ENCODE data around the gene CCDC85B. TPM values are rescaled to one million over a fixed set of nuclear protein-coding genes. Genes with fewer than 3 reads are reported as not detected.

The CCDC85B gene
- total RNA-seq, 1 donor from 2014 or later, result 32.7 TPM

DNA sequence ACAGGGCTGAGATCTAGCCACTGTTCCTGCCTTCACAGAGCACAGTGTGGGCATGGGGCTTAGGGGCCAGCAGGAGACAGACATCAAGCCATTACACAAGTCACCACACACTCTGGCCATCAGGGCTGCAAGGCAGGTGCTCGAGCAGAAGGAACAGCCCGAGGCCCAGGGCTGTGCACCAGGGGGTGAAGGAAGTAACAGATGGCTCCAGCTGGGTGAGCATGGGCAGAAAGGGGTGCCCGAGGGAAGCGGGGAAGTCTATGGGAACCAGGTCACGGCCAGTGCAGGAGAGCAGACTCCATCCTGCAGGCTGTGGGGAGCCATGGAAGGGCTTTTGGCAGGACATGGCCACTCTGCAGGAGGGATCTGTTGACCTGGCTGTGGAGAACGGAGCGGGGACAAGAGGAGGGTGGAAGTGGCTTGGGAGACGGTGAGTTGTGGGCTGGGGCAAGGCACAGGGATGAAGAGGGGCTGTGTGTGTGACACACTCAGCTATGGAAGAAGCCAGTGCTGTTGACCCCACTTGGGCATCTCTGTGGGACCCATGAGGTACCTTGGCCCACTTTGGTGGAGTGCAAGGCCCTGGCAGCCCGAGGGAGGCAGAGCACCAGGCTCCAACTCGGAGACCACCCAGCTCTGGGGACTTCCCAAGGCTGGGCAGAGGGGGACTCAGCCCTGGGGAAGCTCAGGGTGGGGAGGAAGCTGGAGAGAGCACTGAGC, 24.8 kb downstream of the CCDC85B start:
- intact Hi-C loops (cut with micrococcal nuclease), result no loop called here
- H3K4me1 ChIP-seq, result peaks cover 67% of the 10 kb centered on the region
- peak overlapping the region; percentile 34 for H3K4me3 ChIP-seq

DNA sequence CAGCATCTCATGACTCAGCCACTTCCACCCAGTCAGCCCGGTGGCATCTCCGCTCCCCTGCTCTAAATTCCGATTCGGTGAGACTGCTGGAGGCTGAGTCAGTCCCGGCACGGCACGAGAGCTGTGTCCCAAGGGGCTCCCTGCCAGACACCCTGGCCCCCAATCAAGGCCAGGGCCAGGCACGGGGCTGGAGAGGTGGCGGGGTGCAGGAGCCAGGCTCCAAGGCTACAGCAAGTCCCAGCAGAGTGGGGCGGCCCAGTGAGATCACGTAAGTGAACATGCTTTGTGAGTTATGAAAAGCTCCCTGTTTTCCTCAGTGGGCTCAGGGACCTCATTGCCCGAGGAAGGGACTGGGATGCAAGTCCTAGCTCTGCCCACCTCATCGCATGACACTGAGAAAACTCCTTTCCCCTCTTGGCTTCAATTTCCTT, 25.4 kb downstream of the CCDC85B start:
- Histone ChIP-seq H3K4me1 (peaks cover 73% of the 10 kb centered on the region), H3K27ac (replicated peaks) (peak overlapping the region; percentile 99), H3K36me3 (peaks cover 12% of the 10 kb centered on the region), H3K4me3 (peak overlapping the region; percentile 34), H3K9me3 (replicated peaks) (no peaks in the 10 kb centered on the region), H3K27me3 (ENCODE audit: low read depth) (no peaks in the 10 kb centered on the region)
- TF ChIP-seq CTCF (IDR thresholded peaks at IDR 0.05; ENCODE audit: borderline replicate concordance), result no peak
- DNase-seq, result peak; percentile 71
- intact Hi-C loops (cut with micrococcal nuclease), result no loop called here

More for the DNA sequence above, 24.8 kb downstream of the CCDC85B start:
- no peaks in the 10 kb centered on the region for H3K9me3 ChIP-seq (replicated peaks)
- no peaks in the 10 kb centered on the region for H3K27me3 ChIP-seq (ENCODE audit: low read depth)
- no peak for DNase-seq
- H3K27ac ChIP-seq (replicated peaks), result peak overlapping the region; percentile 99
- no peak for TF ChIP-seq CTCF (IDR thresholded peaks at IDR 0.05; ENCODE audit: borderline replicate concordance)
- H3K36me3 ChIP-seq, result peaks cover 9% of the 10 kb centered on the region

- intact Hi-C loops (cut with micrococcal nuclease), result no loop called here
- DNase-seq, result no peak
- peak overlapping the region; percentile 34 for H3K4me3 ChIP-seq
These were observed 25.9 kb downstream of the CCDC85B start for GRCh38 chr11:65916391-65916790.

GRCh38 chr11:65917077-65917433, 26.6 kb downstream of the CCDC85B start:
- Histone ChIP-seq H3K36me3 (peaks cover 18% of the 10 kb centered on the region), H3K27ac (replicated peaks) (peak overlapping the region; percentile 99), H3K9me3 (replicated peaks) (no peaks in the 10 kb centered on the region), H3K27me3 (ENCODE audit: low read depth) (no peaks in the 10 kb centered on the region), H3K4me3 (peak overlapping the region; percentile 100), H3K4me1 (peaks cover 67% of the 10 kb centered on the region)
- no peak for TF ChIP-seq CTCF (IDR thresholded peaks at IDR 0.05; ENCODE audit: borderline replicate concordance)
- intact Hi-C loops (cut with micrococcal nuclease), result no loop called here
- no peak for DNase-seq

More at GRCh38 chr11:65916391-65916790, 25.9 kb downstream of the CCDC85B start:
- Histone ChIP-seq H3K9me3 (replicated peaks) (no peaks in the 10 kb centered on the region), H3K4me1 (peaks cover 74% of the 10 kb centered on the region), H3K27ac (replicated peaks) (peak overlapping the region; percentile 99), H3K27me3 (ENCODE audit: low read depth) (no peaks in the 10 kb centered on the region), H3K36me3 (peaks cover 14% of the 10 kb centered on the region)
- TF ChIP-seq CTCF (IDR thresholded peaks at IDR 0.05; ENCODE audit: borderline replicate concordance), result no peak

DNA sequence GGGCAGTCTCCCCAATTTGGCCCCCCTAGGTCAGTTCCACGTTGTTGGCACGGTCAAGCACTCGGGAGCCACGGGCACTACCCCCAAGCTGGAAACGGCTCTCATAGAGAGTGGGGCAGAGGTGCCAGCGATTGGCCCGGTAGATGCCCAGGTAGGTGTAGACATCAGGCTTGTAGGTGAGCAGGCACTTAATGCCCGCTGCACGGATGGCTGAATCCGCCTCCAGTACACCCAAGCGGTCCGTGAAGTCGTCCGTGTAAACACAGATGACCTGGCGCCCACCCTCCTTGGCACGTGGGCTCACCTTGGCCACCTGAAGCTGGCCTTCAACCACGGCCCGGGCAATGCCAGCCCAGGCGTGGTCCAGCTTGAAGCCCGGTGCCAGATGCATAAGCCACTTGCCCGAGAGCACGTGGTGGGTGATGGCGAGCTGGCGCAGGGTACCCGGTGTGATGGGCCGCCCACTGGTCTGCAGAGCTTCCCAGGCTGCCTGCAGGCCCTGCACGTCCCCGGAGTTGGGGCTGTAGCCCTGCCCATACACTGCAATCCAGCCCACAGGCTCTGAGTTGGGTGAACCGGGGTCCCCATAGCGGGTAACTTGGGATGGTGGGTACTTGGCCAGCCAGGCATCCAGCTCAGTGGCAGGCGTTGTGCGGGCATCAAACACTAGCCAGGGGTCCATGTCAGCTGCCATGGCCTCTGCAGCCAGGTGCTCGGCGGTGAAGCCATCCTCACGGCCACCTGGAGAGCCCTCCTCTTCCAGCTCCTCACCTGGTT, 27.1 kb downstream of the CCDC85B start:
- Histone ChIP-seq H3K4me1 (peaks cover 63% of the 10 kb centered on the region), H3K4me3 (peak overlapping the region; percentile 100), H3K27me3 (ENCODE audit: low read depth) (no peaks in the 10 kb centered on the region), H3K27ac (replicated peaks) (peak overlapping the region; percentile 99), H3K36me3 (peaks cover 23% of the 10 kb centered on the region), H3K9me3 (replicated peaks) (no peaks in the 10 kb centered on the region)
- no peak for DNase-seq
- intact Hi-C loops (cut with micrococcal nuclease), result no loop called here
- TF ChIP-seq CTCF (IDR thresholded peaks at IDR 0.05; ENCODE audit: borderline replicate concordance), result no peak
